Measurements from ENCODE around the gene SLC25A18. TPM values are rescaled to one million over a fixed set of nuclear protein-coding genes. Genes with fewer than 3 reads are reported as not detected.

SLC25A18 gene
- total and polyA plus RNA-seq, 2 of the 4 experiments (the other 2 are of a cell fraction), result 0.05 TPM; not detected in 1

DNA sequence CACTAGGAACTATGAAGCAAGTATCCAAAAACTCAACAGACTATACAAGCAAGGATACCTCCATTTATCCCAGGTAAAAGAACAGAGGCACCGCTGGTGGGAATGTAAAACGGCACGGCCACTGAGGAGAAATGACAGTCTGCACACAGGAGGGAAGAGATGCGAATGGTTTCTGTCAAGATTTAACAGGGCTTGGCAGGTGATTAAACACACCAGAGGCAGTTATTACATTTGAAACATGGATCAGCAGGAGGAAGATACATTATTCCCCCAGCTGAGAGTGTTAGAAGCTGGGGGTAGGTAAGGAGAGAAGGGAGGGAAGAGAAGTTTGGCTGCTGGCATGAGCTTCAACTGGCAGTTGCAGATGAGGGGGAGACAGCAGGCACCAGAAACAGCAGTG, 35.0 kb downstream of the SLC25A18 start:
- Histone ChIP-seq H4K8ac (ENCODE audit: low read depth in 2 of 2, low read length in 2 of 2) (no peak overlapping the region), H3K36me3 (ENCODE audit: control insufficient read depth, insufficient read depth, low read length) (peaks cover 52% of the 10 kb centered on the region), H3K79me1 (ENCODE audit: low read depth in 1 of 2, low read length in 2 of 2) (peaks cover 7 to 33% of the 10 kb centered on the region in 2 experiments), H3K9ac (ENCODE audit: low read depth, low read length) (no peak overlapping the region), H3K56ac (ENCODE audit: extremely low read depth, insufficient read depth, low read length) (no peak overlapping the region), H2AK5ac (ENCODE audit: low read depth, low read length) (no peak overlapping the region), H3K27me3 (ENCODE audit: control insufficient read depth, insufficient read depth, low read length) (no peaks in the 10 kb centered on the region), H3K23ac (ENCODE audit: low read depth, low read length) (no peak overlapping the region), H4K91ac (ENCODE audit: insufficient read depth, low read depth, low read length) (no peak overlapping the region), H2BK20ac (ENCODE audit: low read depth, low read length) (no peak overlapping the region), H3K27ac (ENCODE audit: insufficient read depth, low read length) (no peak overlapping the region), H2BK120ac (ENCODE audit: low read depth, low read length) (no peak overlapping the region), H3K14ac (replicated peaks; ENCODE audit: low read depth, low read length) (no peak overlapping the region), H2AK9ac (replicated peaks; ENCODE audit: low read depth, low read length, poor library complexity) (no peak overlapping the region), H2BK5ac (ENCODE audit: low read depth, low read length, poor library complexity, severe bottlenecking) (no peak overlapping the region), H3K9me1 (ENCODE audit: insufficient read depth, low read length) (peaks cover 10% of the 10 kb centered on the region), H3K4me3 (ENCODE audit: insufficient read depth, low read depth, low read length) (no peak overlapping the region), H2BK15ac (ENCODE audit: low read depth, low read length) (no peak overlapping the region), H3K18ac (ENCODE audit: low read depth, low read length) (no peak overlapping the region), H4K5ac (ENCODE audit: low read depth, low read length) (no peak overlapping the region), H3K4me1 (ENCODE audit: control insufficient read depth, insufficient read depth, low read length) (no peaks in the 10 kb centered on the region), H3K4ac (ENCODE audit: low read depth, low read length) (no peak overlapping the region), H4K20me1 (ENCODE audit: insufficient read depth, low read length) (peaks cover 13% of the 10 kb centered on the region; the same call in 1 of the 2 replicates), H2AFZ (replicated peaks; ENCODE audit: low read length, poor library complexity) (no peak overlapping the region), H3K4me2 (ENCODE audit: low read depth, low read length) (no peak overlapping the region), H3K9me3 (ENCODE audit: control insufficient read depth, insufficient read depth, low read length) (no peaks in the 10 kb centered on the region)
- POLR2A ChIA-PET (ENCODE audit: unreplicated experiment), result no interaction called here
- BruUV-seq (replicated peaks), result no TSS peak
- in situ Hi-C loops (cut with MboI; ENCODE audit: low sequenced_read_pairs), result no loop called here
- DNase-seq (no peak), ATAC-seq (ENCODE audit: low read depth) (no peak)
- dilution Hi-C loops (cut with HindIII; ENCODE audit: low sequenced_read_pairs, unreplicated experiment), result no loop called here
- 100% methylated on average over 4 of the region's 4 CpGs; no CpG with 5 or more reads in 1 of the 2 experiments for WGBS, 2 experiments (ENCODE audit: extremely low coverage in 2 of 2, insufficient read length in 1 of 2)
- TF ChIP-seq POLR2A (IDR thresholded peaks at IDR 0.05; ENCODE audit: low read depth, low read length) (no peak), FOS (IDR thresholded peaks at IDR 0.05; ENCODE audit: low read depth, low read length) (no peak), RCOR1 (IDR thresholded peaks at IDR 0.05; ENCODE audit: insufficient replicate concordance, low read length) (no peak), RFX5 (IDR thresholded peaks at IDR 0.05; ENCODE audit: low read depth, low read length) (no peak), RAD21 (IDR thresholded peaks at IDR 0.05; ENCODE audit: low read length) (no peak), CHD1 (IDR thresholded peaks at IDR 0.05; ENCODE audit: low read depth, low read length) (no peak), MXI1 (IDR thresholded peaks at IDR 0.05; ENCODE audit: borderline replicate concordance, low read depth, low read length) (no peak), SMC3 (IDR thresholded peaks at IDR 0.05; ENCODE audit: low read depth, low read length) (no peak), MAFK (IDR thresholded peaks at IDR 0.05; ENCODE audit: low read depth, low read length) (no peak), CEBPB (IDR thresholded peaks at IDR 0.05; ENCODE audit: low read depth, low read length) (no peak), NFE2L2 (IDR thresholded peaks at IDR 0.05; ENCODE audit: low read depth, low read length) (no peak), MAZ (IDR thresholded peaks at IDR 0.05; ENCODE audit: borderline replicate concordance, low read depth, low read length) (no peak), BHLHE40 (IDR thresholded peaks at IDR 0.05; ENCODE audit: low read depth, low read length) (no peak)
- TF ChIP-seq, protein P1, sequence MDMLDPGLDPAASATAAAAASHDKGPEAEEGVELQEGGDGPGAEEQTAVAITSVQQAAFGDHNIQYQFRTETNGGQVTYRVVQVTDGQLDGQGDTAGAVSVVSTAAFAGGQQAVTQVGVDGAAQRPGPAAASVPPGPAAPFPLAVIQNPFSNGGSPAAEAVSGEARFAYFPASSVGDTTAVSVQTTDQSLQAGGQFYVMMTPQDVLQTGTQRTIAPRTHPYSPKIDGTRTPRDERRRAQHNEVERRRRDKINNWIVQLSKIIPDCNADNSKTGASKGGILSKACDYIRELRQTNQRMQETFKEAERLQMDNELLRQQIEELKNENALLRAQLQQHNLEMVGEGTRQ (IDR thresholded peaks at IDR 0.05; ENCODE audit: low read depth, low read length), result no peak
- TF ChIP-seq, protein P2, sequence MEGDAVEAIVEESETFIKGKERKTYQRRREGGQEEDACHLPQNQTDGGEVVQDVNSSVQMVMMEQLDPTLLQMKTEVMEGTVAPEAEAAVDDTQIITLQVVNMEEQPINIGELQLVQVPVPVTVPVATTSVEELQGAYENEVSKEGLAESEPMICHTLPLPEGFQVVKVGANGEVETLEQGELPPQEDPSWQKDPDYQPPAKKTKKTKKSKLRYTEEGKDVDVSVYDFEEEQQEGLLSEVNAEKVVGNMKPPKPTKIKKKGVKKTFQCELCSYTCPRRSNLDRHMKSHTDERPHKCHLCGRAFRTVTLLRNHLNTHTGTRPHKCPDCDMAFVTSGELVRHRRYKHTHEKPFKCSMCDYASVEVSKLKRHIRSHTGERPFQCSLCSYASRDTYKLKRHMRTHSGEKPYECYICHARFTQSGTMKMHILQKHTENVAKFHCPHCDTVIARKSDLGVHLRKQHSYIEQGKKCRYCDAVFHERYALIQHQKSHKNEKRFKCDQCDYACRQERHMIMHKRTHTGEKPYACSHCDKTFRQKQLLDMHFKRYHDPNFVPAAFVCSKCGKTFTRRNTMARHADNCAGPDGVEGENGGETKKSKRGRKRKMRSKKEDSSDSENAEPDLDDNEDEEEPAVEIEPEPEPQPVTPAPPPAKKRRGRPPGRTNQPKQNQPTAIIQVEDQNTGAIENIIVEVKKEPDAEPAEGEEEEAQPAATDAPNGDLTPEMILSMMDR (conservative IDR thresholded peaks at IDR 0.05; ENCODE audit: low read depth, low read length), result no peak
- TF ChIP-seq, protein P3, sequence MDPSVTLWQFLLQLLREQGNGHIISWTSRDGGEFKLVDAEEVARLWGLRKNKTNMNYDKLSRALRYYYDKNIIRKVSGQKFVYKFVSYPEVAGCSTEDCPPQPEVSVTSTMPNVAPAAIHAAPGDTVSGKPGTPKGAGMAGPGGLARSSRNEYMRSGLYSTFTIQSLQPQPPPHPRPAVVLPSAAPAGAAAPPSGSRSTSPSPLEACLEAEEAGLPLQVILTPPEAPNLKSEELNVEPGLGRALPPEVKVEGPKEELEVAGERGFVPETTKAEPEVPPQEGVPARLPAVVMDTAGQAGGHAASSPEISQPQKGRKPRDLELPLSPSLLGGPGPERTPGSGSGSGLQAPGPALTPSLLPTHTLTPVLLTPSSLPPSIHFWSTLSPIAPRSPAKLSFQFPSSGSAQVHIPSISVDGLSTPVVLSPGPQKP (IDR thresholded peaks at IDR 0.05; ENCODE audit: borderline replicate concordance, low read depth, low read length), result no peak
- CTCF ChIA-PET, result no interaction called here
- intact Hi-C loops (cut with micrococcal nuclease), result no loop called here

Measured in IMR-90 (cell line).